Endothelial cell (in vitro differentiated cells): ENCODE results near the gene HBG1. TPM values are rescaled to one million over a fixed set of nuclear protein-coding genes. Genes with fewer than 3 reads are reported as not detected.
A peak's percentile ranks its signal among the peaks of the same experiment; 100 is the strongest.

Experiments used
- DNase-seq: peaks from one replicate; pipeline ENCODE4 v3.0.0; 2021; ENCODE audit warnings: low spot score
- H3K27ac Mint-ChIP-seq: one replicate; pipeline ENCODE4 v1.8.0; 2021; ENCODE audit warnings: mixed read lengths, inconsistent platforms; ENCODE audit not compliant: unreplicated experiment
- H3K27me3 Mint-ChIP-seq: one replicate; pipeline ENCODE4 v1.8.0; 2021; ENCODE audit warnings: mild to moderate bottlenecking, moderate library complexity, mixed read lengths, inconsistent platforms; ENCODE audit not compliant: unreplicated experiment
- H3K36me3 Mint-ChIP-seq: one replicate; pipeline ENCODE4 v1.8.0; 2021; ENCODE audit warnings: mild to moderate bottlenecking, low read depth, mixed read lengths, inconsistent platforms; ENCODE audit not compliant: unreplicated experiment
- H3K4me1 Mint-ChIP-seq: one replicate; pipeline ENCODE4 v1.8.0; 2021; ENCODE audit warnings: mild to moderate bottlenecking, mixed read lengths, inconsistent platforms; ENCODE audit not compliant: unreplicated experiment
- H3K4me3 Mint-ChIP-seq: one replicate; pipeline ENCODE4 v1.8.0; 2021; ENCODE audit warnings: mild to moderate bottlenecking, mixed read lengths, inconsistent platforms; ENCODE audit not compliant: unreplicated experiment
- H3K9me3 Mint-ChIP-seq: one replicate; pipeline ENCODE4 v1.8.0; 2021; ENCODE audit warnings: mixed read lengths, inconsistent platforms; ENCODE audit not compliant: unreplicated experiment
- total RNA-seq: library from RNA; stranded (reverse); fragmentation: NEBNext Ultra II Directional; extraction: Animal tissue kit (Norgen Biotek cat#: 25700); gene quantifications from one replicate; pipeline ENCODE4 v1.2.1, GENCODE V29; 2021; ENCODE audit not compliant: unreplicated experiment
- TF ChIP-seq, protein P1 (sequence below): fragments of 200-600 bp; sonication (generic); IDR thresholded peaks from one replicate; pipeline ENCODE4 v1.5.0; 2021; ENCODE audit warnings: antibody characterized with exemption; ENCODE audit not compliant: unreplicated experiment

HBG1 gene
- total RNA-seq, 1 donor from 2014 or later: not detected

DNA sequence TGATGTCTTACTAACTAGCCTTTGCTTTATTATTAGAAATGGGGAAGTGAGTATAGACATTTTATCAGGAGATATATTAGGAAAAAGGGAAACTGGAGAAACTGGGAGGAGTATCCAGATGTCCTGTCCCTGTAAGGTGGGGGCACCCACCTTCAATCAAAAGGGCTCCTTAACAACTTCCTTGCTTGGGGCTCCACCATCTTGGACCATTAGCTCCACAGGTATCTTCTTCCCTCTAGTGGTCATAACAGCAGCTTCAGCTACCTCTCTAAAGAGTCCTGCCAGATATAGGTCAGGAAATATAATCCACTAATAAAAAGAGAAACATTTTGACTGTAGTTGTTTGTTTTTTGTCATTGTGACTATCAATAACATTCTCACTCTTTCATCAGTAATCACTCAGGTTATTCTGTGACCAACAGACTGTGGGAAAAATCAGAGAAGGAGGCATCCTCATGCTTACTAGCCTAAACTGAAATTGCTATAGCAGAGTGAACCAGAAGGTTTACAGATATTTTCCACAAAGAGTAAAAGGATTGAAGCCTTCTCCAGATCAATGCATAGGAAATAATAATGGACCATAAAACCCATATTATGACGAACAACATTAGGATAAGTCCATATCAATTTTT, 41.7 kb upstream of the HBG1 start:
- DNase-seq: no peak
- TF ChIP-seq, protein P1, sequence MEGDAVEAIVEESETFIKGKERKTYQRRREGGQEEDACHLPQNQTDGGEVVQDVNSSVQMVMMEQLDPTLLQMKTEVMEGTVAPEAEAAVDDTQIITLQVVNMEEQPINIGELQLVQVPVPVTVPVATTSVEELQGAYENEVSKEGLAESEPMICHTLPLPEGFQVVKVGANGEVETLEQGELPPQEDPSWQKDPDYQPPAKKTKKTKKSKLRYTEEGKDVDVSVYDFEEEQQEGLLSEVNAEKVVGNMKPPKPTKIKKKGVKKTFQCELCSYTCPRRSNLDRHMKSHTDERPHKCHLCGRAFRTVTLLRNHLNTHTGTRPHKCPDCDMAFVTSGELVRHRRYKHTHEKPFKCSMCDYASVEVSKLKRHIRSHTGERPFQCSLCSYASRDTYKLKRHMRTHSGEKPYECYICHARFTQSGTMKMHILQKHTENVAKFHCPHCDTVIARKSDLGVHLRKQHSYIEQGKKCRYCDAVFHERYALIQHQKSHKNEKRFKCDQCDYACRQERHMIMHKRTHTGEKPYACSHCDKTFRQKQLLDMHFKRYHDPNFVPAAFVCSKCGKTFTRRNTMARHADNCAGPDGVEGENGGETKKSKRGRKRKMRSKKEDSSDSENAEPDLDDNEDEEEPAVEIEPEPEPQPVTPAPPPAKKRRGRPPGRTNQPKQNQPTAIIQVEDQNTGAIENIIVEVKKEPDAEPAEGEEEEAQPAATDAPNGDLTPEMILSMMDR: peak; percentile 43
- no peaks in the 10 kb centered on the region for H3K9me3 Mint-ChIP-seq
- H3K27me3 Mint-ChIP-seq: no peaks in the 10 kb centered on the region
- H3K36me3 Mint-ChIP-seq: no peaks in the 10 kb centered on the region
- no peak overlapping the region for H3K4me3 Mint-ChIP-seq
- no peak overlapping the region for H3K27ac Mint-ChIP-seq
- no peaks in the 10 kb centered on the region for H3K4me1 Mint-ChIP-seq

DNA sequence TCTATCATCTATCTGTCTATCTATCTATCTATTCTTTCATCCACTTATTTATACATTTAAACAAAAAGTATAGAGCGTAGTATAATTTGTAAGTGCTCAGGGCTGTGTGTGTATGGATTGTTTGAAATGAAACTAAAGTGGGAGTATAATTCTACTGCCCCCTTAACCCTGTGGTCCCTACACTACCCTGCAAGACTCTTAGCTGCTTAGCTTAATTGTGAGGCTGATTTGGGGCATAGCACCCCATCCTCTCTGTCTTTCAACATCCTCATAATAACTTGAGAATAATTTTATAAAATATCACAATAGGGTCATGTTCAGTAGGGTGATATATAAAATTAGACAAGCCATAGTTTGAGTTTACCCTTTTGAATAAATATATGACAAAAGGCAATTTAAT, 40.4 kb upstream of the HBG1 start:
- TF ChIP-seq, protein P1: no peak
- Mint-ChIP-seq H3K9me3 (no peaks in the 10 kb centered on the region), H3K36me3 (no peaks in the 10 kb centered on the region), H3K27me3 (no peaks in the 10 kb centered on the region), H3K27ac (no peak overlapping the region), H3K4me1 (no peaks in the 10 kb centered on the region), H3K4me3 (no peak overlapping the region)
- DNase-seq: no peak

DNA sequence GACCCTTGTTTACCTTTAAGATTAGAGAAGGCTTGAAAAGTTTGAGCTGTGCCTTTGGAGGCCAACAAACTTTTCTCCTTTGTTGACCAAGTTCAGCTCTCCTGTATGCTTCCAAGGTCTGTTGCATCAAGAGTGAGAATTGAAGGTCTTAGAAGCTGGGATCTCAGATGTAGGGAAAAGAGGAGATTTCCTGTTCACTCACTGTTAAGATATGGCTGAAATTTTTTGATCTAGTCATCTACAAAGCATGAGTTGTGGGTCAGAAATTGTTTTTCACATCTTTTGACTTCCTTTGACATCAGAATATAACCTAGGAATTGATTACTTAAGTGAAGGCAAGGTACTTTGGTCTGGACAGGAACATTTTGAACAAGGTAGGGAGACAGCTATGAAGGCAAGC, 40.0 kb upstream of the HBG1 start:
- no peaks in the 10 kb centered on the region for H3K27me3 Mint-ChIP-seq
- H3K27ac Mint-ChIP-seq: no peak overlapping the region
- no peak overlapping the region for H3K4me3 Mint-ChIP-seq
- H3K9me3 Mint-ChIP-seq: no peaks in the 10 kb centered on the region
- no peaks in the 10 kb centered on the region for H3K4me1 Mint-ChIP-seq
- TF ChIP-seq, protein P1: no peak
- H3K36me3 Mint-ChIP-seq: no peaks in the 10 kb centered on the region
- DNase-seq: no peak

DNA sequence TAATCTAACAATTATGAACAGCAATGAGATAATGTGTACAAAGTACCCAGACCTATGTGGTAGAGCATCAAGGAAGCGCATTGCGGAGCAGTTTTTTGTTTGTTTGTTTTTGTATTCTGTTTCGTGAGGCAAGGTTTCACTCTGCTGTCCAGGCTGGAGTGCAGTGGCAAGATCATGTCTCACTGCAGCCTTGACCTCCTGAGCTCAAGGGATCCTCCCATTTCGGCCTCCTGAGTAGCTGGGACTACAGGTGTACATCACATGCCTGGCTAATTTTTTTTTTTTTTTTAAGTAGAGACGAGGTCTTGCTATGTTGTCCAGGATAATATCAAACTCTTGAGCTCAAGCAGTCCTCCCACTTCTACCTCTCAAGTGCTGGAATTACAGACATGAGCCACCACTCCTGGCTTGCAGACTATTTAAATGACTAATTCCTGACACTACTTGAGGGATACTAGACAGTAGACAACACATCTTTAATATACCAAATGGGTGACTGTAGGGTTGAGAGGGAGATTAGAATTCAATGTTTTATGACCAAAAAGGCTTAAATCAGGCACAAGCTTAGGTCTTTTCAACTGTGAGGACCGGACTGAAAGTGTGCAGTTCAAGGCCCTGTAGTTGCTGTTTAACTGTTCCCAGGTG, 39.4 kb upstream of the HBG1 start:
- DNase-seq: no peak
- Mint-ChIP-seq H3K9me3 (no peaks in the 10 kb centered on the region), H3K4me3 (no peak overlapping the region), H3K36me3 (no peaks in the 10 kb centered on the region), H3K4me1 (no peaks in the 10 kb centered on the region), H3K27ac (no peak overlapping the region), H3K27me3 (no peaks in the 10 kb centered on the region)
- TF ChIP-seq, protein P1: no peak
